ENCODE measurements around the gene MAN1C1. TPM values are rescaled to one million over a fixed set of nuclear protein-coding genes. Genes with fewer than 3 reads are reported as not detected.

Gene MAN1C1
- total RNA-seq, 1 donor from 2014 or later, result 10.9 TPM

DNA sequence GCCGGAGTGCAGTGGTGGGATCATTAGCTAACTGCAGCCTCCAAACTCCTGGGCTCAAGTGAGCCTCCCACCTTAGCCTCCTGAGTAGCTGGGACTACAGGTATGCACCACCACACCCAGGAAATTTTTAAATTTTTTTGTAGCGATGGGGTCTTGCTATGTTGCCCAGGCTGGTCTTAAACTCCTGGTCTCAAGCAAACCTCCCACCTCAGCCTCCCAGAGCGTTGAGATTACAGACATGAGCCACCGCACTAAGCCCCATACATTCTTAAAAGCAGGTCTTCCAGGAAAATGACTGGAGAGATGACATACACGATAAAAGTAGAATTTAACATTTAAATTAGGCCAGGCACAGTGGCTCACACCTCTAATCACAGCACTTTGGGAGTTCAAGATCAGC, 216.6 kb downstream of the MAN1C1 start:
- Mint-ChIP-seq H3K36me3 (ENCODE audit: low read depth) (peaks cover 27% of the 10 kb centered on the region), H3K9me3 (ENCODE audit: low read depth) (no peaks in the 10 kb centered on the region), H3K27ac (ENCODE audit: unreplicated experiment) (no peak overlapping the region), H3K4me3 (ENCODE audit: unreplicated experiment) (no peak overlapping the region), H3K4me1 (ENCODE audit: low read depth) (peaks cover 27% of the 10 kb centered on the region), H3K27me3 (ENCODE audit: low read depth) (no peaks in the 10 kb centered on the region)
- no peak for DNase-seq (ENCODE audit: low spot score)
- TF ChIP-seq, protein P1, sequence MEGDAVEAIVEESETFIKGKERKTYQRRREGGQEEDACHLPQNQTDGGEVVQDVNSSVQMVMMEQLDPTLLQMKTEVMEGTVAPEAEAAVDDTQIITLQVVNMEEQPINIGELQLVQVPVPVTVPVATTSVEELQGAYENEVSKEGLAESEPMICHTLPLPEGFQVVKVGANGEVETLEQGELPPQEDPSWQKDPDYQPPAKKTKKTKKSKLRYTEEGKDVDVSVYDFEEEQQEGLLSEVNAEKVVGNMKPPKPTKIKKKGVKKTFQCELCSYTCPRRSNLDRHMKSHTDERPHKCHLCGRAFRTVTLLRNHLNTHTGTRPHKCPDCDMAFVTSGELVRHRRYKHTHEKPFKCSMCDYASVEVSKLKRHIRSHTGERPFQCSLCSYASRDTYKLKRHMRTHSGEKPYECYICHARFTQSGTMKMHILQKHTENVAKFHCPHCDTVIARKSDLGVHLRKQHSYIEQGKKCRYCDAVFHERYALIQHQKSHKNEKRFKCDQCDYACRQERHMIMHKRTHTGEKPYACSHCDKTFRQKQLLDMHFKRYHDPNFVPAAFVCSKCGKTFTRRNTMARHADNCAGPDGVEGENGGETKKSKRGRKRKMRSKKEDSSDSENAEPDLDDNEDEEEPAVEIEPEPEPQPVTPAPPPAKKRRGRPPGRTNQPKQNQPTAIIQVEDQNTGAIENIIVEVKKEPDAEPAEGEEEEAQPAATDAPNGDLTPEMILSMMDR (IDR thresholded peaks at IDR 0.05), result no peak

Other genes with a start within 250 kb of the MAN1C1 start
- 1.0 to 1.7 TPM (median 1.0 TPM) in 3 replicates for gene RHCE, start 196.0 kb upstream of the MAN1C1 start, total RNA-seq
- 31.5 to 39.4 TPM (median 37.0 TPM) in 3 replicates for gene MACO1, start 185.9 kb upstream of the MAN1C1 start, total RNA-seq
- gene LDLRAP1, start 73.2 kb upstream of the MAN1C1 start, total RNA-seq, result 20.7 to 23.5 TPM (median 23.5 TPM) in 3 replicates
- 77.0 to 99.5 TPM (median 95.7 TPM) in 3 replicates for gene SELENON, start 183.4 kb downstream of the MAN1C1 start, total RNA-seq
- gene MTFR1L, start 203.2 kb downstream of the MAN1C1 start, total RNA-seq, result 51.2 to 67.1 TPM (median 51.2 TPM) in 3 replicates
- gene AUNIP, start 242.7 kb downstream of the MAN1C1 start, total RNA-seq, result 0.80 to 2.9 TPM (median 1.2 TPM) in 3 replicates